Tibial nerve (tissue), 4 donors: Measurements from ENCODE around the gene ASB10. TPM values are rescaled to one million over a fixed set of nuclear protein-coding genes. Genes with fewer than 3 reads are reported as not detected.

ENCODE experiments used
- DNase-seq, 2 donors: peaks; one replicate each; pipeline ENCODE4 v3.0.0-alpha.2; 2019; ENCODE audit warnings: low spot score in 2 of 2
- H3K27ac ChIP-seq, 4 donors: fragments of 200-600 bp; sonication (generic) in 3 of 4; one replicate each; pipeline ENCODE4 v1.5.1; 2017 to 2019; ENCODE audit warnings: mild to moderate bottlenecking in 1 of 4
- H3K27me3 ChIP-seq, 2 donors: fragments of 200-600 bp; sonication (generic) in 1 of 2; one replicate each; pipeline versions ENCODE4 v1.5.1 to v1.6.0; 2017 to 2019
- H3K36me3 ChIP-seq, 3 donors: fragments of 200-600 bp; sonication (generic); one replicate each; pipeline ENCODE4 v1.5.1; 2018 to 2019
- H3K4me1 ChIP-seq, 4 donors: fragments of 200-600 bp; sonication (generic) in 3 of 4; one replicate each; pipeline ENCODE4 v1.5.1; 2017 to 2019
- H3K4me3 ChIP-seq, 4 donors: fragments of 200-600 bp; sonication (generic) in 3 of 4; one replicate each; pipeline ENCODE4 v1.5.1; 2017 to 2019; ENCODE audit warnings: mild to moderate bottlenecking in 1 of 4, moderate library complexity in 1 of 4
- H3K9me3 ChIP-seq, 4 donors: fragments of 200-600 bp; sonication (generic) in 3 of 4; one replicate each; pipeline ENCODE4 v1.5.1; 2017 to 2019
- CTCF ChIP-seq, 5 experiments: fragments of 200-600 bp in 3 of 5; fragments of 450-650 bp in 2 of 5; sonication (generic) in 3 of 5; IDR thresholded peaks; one replicate each; pipeline ENCODE4 v1.5.1; 2016 to 2019; ENCODE audit warnings: antibody characterized with exemption in 5 of 5, mild to moderate bottlenecking in 3 of 5, moderate library complexity in 2 of 5
- EP300 ChIP-seq, 2 donors: sonication (generic); formaldehyde crosslinking; IDR thresholded peaks; one replicate each; pipeline ENCODE4 v1.6.1; 2017; ENCODE audit warnings: antibody characterized with exemption in 2 of 2, mild to moderate bottlenecking in 1 of 2
- POLR2A ChIP-seq, 2 donors: fragments of 450-650 bp; IDR thresholded peaks; one replicate each; pipeline ENCODE4 v1.6.1; 2017; ENCODE audit warnings: antibody characterized with exemption in 2 of 2, mild to moderate bottlenecking in 2 of 2, moderate library complexity in 2 of 2
- WGBS, 2 donors: methylation state at CpG; one replicate each; pipeline ENCODE4 v1.1.5; 2018; 5-methylcytosine and 5-hydroxymethylcytosine counted together
- total RNA-seq, 4 donors: library from RNA; depleted of rRNA; stranded (reverse); fragments of >200 nt; gene quantifications; one replicate each; pipeline ENCODE4 v1.1.0, GENCODE V29; 2016

ASB10 gene
- total RNA-seq, 4 donors from 2014 or later: not detected

GRCh38 chr7:151134743-151135524 lies 52.1 kb downstream of the ASB10 start:
- H3K36me3 ChIP-seq: peaks cover 4 to 99% (median 8%) of the 10 kb centered on the region in 3 donors
- TF ChIP-seq CTCF (IDR thresholded peaks at IDR 0.05) (no peak), POLR2A (IDR thresholded peaks at IDR 0.05) (no peak), EP300 (IDR thresholded peaks at IDR 0.05) (no peak)
- H3K27ac ChIP-seq: no peak overlapping the region
- DNase-seq: no peak
- H3K4me1 ChIP-seq: peaks cover 0 to 16% (median 8%) of the 10 kb centered on the region in 4 donors
- 93 to 95% methylated on average over 14 of the region's 14 CpGs for WGBS, 2 donors
- no peak overlapping the region for H3K4me3 ChIP-seq
- no peaks in the 10 kb centered on the region for H3K9me3 ChIP-seq
- H3K27me3 ChIP-seq: no peaks in the 10 kb centered on the region

- Histone ChIP-seq H3K4me3 (no peak overlapping the region), H3K27me3 (no peaks in the 10 kb centered on the region), H3K27ac (no peak overlapping the region), H3K9me3 (no peaks in the 10 kb centered on the region), H3K4me1 (peaks cover 0 to 16% (median 8%) of the 10 kb centered on the region in 4 donors), H3K36me3 (peaks cover 4 to 99% (median 8%) of the 10 kb centered on the region in 3 donors)
- TF ChIP-seq CTCF (IDR thresholded peaks at IDR 0.05) (no peak), EP300 (IDR thresholded peaks at IDR 0.05) (no peak), POLR2A (IDR thresholded peaks at IDR 0.05) (no peak)
- no peak for DNase-seq
- 92 to 97% methylated on average over 23 of the region's 24 CpGs for WGBS, 2 donors
These were observed 52.9 kb downstream of the ASB10 start for GRCh38 chr7:151133986-151134742.

- Histone ChIP-seq H3K4me1 (peaks cover 0 to 16% (median 8%) of the 10 kb centered on the region in 4 donors), H3K9me3 (no peaks in the 10 kb centered on the region), H3K27me3 (no peaks in the 10 kb centered on the region), H3K4me3 (no peak overlapping the region), H3K27ac (peak overlapping the region in 1 of 4 donors; percentile 53), H3K36me3 (peaks cover 4 to 99% (median 8%) of the 10 kb centered on the region in 3 donors)
- 86 to 92% methylated on average over 16 of the region's 16 CpGs for WGBS, 2 donors
- DNase-seq: no peak
- TF ChIP-seq CTCF (IDR thresholded peaks at IDR 0.05): no peak
- TF ChIP-seq POLR2A (IDR thresholded peaks at IDR 0.05): no peak
- TF ChIP-seq EP300 (IDR thresholded peaks at IDR 0.05): no peak
These were observed 53.6 kb downstream of the ASB10 start for GRCh38 chr7:151133266-151133985.

GRCh38 chr7:151132461-151133205 lies 54.4 kb downstream of the ASB10 start:
- Histone ChIP-seq H3K4me1 (peaks cover 0 to 16% (median 8%) of the 10 kb centered on the region in 4 donors), H3K27me3 (no peaks in the 10 kb centered on the region), H3K9me3 (no peaks in the 10 kb centered on the region), H3K4me3 (no peak overlapping the region), H3K36me3 (peaks cover 4 to 99% (median 4%) of the 10 kb centered on the region in 3 donors), H3K27ac (peak overlapping the region in 3 of 4 donors; percentile 22 to 72 (median 53))
- 95% methylated on average over 16 to 18 of the region's 21 CpGs for WGBS, 2 donors
- TF ChIP-seq CTCF (IDR thresholded peaks at IDR 0.05): no peak
- no peak for TF ChIP-seq EP300 (IDR thresholded peaks at IDR 0.05)
- no peak for TF ChIP-seq POLR2A (IDR thresholded peaks at IDR 0.05)
- no peak for DNase-seq
